H1 (cell line): ENCODE measurements around the gene PDHX.

Experiments used
- BCL11A ChIP-seq, 2 experiments: IDR thresholded peaks; one replicate each; pipeline ENCODE4 v1.6.1; 2011; ENCODE audit warnings: low read depth in 2 of 2, low read length in 2 of 2, mild to moderate bottlenecking in 2 of 2
- BRCA1 ChIP-seq: IDR thresholded peaks from 2 replicates; pipeline ENCODE4 v1.6.1; 2012; ENCODE audit warnings: low read depth, low read length, improper control_type of control experiment
- CTCF ChIP-seq, 3 experiments: IDR thresholded peaks; 1 replicate in 2 of 3; 2 replicates in 1 of 3; pipeline versions ENCODE4 v1.5.1 to v1.6.1; 2011; ENCODE audit warnings: low read length in 3 of 3, mild to moderate bottlenecking in 3 of 3, inconsistent platforms in 2 of 3, low read depth in 1 of 3, moderate library complexity in 1 of 3; ENCODE audit not compliant: insufficient read depth in 1 of 3; ENCODE audit errors: control extremely low read depth in 1 of 3
- PHF8 ChIP-seq: fragments of 200-600 bp; sonication (generic); conservative IDR thresholded peaks from 2 replicates; pipeline ENCODE4 v1.7.1; 2012; ENCODE audit warnings: low read depth, mild to moderate bottlenecking, inconsistent platforms, low read length, moderate library complexity
- POLR2A ChIP-seq, 2 experiments: IDR thresholded peaks; 1 replicate in 1 of 2; 2 replicates in 1 of 2; pipeline ENCODE4 v1.6.1; 2011; ENCODE audit warnings: low read depth in 2 of 2, low read length in 2 of 2, mild to moderate bottlenecking in 2 of 2; ENCODE audit errors: control extremely low read depth in 1 of 2
- POLR2AphosphoS5 ChIP-seq: IDR thresholded peaks from 2 replicates; pipeline ENCODE4 v1.6.1; 2011; ENCODE audit warnings: low read depth, low read length
- USF2 ChIP-seq: IDR thresholded peaks from 2 replicates; pipeline ENCODE4 v1.6.1; 2011; ENCODE audit warnings: low read length, improper control_type of control experiment
- YY1 ChIP-seq: IDR thresholded peaks from 2 replicates; pipeline ENCODE4 v1.6.1; 2011; ENCODE audit warnings: low read depth, mild to moderate bottlenecking, low read length
- ZNF274 ChIP-seq: IDR thresholded peaks from 2 replicates; pipeline ENCODE4 v1.7.0; 2012; ENCODE audit warnings: low read length, borderline replicate concordance; ENCODE audit errors: extremely low read depth

GRCh38 chr11:34941688-34942087, 25.3 kb downstream of the PDHX start:
- TF ChIP-seq PHF8 (no peak), BRCA1 (no peak), ZNF274 (no peak), CTCF (IDR thresholded peaks at IDR 0.05; ENCODE audit: control extremely low read depth in 1 of 3, insufficient read depth in 1 of 3, low read depth in 1 of 3, low read length in 3 of 3) (no peak), YY1 (no peak), BCL11A (IDR thresholded peaks at IDR 0.05; ENCODE audit: low read depth in 2 of 2, low read length in 2 of 2) (no peak), POLR2A (IDR thresholded peaks at IDR 0.05; ENCODE audit: control extremely low read depth in 1 of 2, low read depth in 2 of 2, low read length in 2 of 2) (no peak), USF2 (no peak), POLR2AphosphoS5 (no peak)
